ENCODE results near the gene UBE2N.
"Not testable (repeated sequence)": the region's sequence is repeated elsewhere in the genome, so short reads cannot be mapped to it uniquely, and the experiment has no call there.

- not testable (repeated sequence) for TF ChIP-seq POLR2A (IDR thresholded peaks at IDR 0.05; ENCODE audit: low read depth, low read length); SPI1 (IDR thresholded peaks at IDR 0.05; ENCODE audit: low read depth, low read length); PAX5 (IDR thresholded peaks at IDR 0.05; ENCODE audit: insufficient read depth, low read length, severe bottlenecking); POLR2AphosphoS5 (IDR thresholded peaks at IDR 0.05; ENCODE audit: low read depth, low read length); TAF1 (IDR thresholded peaks at IDR 0.05; ENCODE audit: low read depth, low read length)
Measured at GRCh38 chr12:93381976-93382437, 59.7 kb downstream of the UBE2N start.

All from GM12891 (cell line).